ENCODE measurements around the gene ST14.

ST14 gene

GRCh38 chr11:130208241-130209127, 48.9 kb downstream of the ST14 start:
- DNase-seq (ENCODE audit: low read depth in 2 of 2): no peak

GRCh38 chr11:130209128-130209932, 49.7 kb downstream of the ST14 start:
- no peak for DNase-seq (ENCODE audit: low read depth in 2 of 2)

GRCh38 chr11:130209954-130210854, 50.6 kb downstream of the ST14 start:
- no peak for DNase-seq (ENCODE audit: low read depth in 2 of 2)

- DNase-seq (ENCODE audit: low read depth in 2 of 2): no peak
Observed at GRCh38 chr11:130211144-130211543, 51.6 kb downstream of the ST14 start.

GRCh38 chr11:130211781-130212401, 52.3 kb downstream of the ST14 start:
- DNase-seq (ENCODE audit: low read depth in 2 of 2): no peak

- no peak for DNase-seq (ENCODE audit: low read depth in 2 of 2)
Observed at GRCh38 chr11:130212431-130212961, 52.9 kb downstream of the ST14 start.

- DNase-seq (ENCODE audit: low read depth in 2 of 2): peak; percentile 5
Observed at GRCh38 chr11:130213143-130213978, 53.8 kb downstream of the ST14 start.

GRCh38 chr11:130213979-130214281, 54.3 kb downstream of the ST14 start:
- no peak for DNase-seq (ENCODE audit: low read depth in 2 of 2)

GRCh38 chr11:130214861-130215530, 55.4 kb downstream of the ST14 start:
- DNase-seq (ENCODE audit: low read depth in 2 of 2): no peak

GRCh38 chr11:130215531-130216220, 56.1 kb downstream of the ST14 start:
- DNase-seq (ENCODE audit: low read depth in 2 of 2): no peak

- DNase-seq (ENCODE audit: low read depth in 2 of 2): no peak
Observed at GRCh38 chr11:130216221-130216550, 56.6 kb downstream of the ST14 start.

GRCh38 chr11:130216591-130217132, 57.1 kb downstream of the ST14 start:
- no peak for DNase-seq (ENCODE audit: low read depth in 2 of 2)

GRCh38 chr11:130217133-130218031, 57.8 kb downstream of the ST14 start:
- no peak for DNase-seq (ENCODE audit: low read depth in 2 of 2)

GRCh38 chr11:130218501-130219070, 59.0 kb downstream of the ST14 start:
- DNase-seq (ENCODE audit: low read depth in 2 of 2): no peak

- no peak for DNase-seq (ENCODE audit: low read depth in 2 of 2)
Observed at GRCh38 chr11:130219148-130219547, 59.6 kb downstream of the ST14 start.

- no peak for DNase-seq (ENCODE audit: low read depth in 2 of 2)
Observed at GRCh38 chr11:130220311-130221035, 60.9 kb downstream of the ST14 start.
